ENCODE results near the gene RAB37. TPM values are rescaled to one million over a fixed set of nuclear protein-coding genes. Genes with fewer than 3 reads are reported as not detected.
A peak's percentile ranks its signal among the peaks of the same experiment; 100 is the strongest.

The RAB37 gene
- total and polyA plus RNA-seq, 8 donors = 2.0 to 42.9 (median 5.3) TPM; not detected in 3

GRCh38 chr17:74776044-74776962 is 39.2 kb downstream of the RAB37 start, which contains the start of gene NAT9:
Gene NAT9 (minus strand): TSS chr17:74776345. CDS start chr17:74775698, 647 bp downstream.
- peaks cover 25 to 49% (median 41%) of the 10 kb centered on the region in 4 donors for H3K36me3 ChIP-seq
- TF ChIP-seq POLR2A (IDR thresholded peaks at IDR 0.05) (peak in 1 of 4 donors; percentile 28), EP300 (IDR thresholded peaks at IDR 0.05) (peak; percentile 9), POLR2AphosphoS5 (IDR thresholded peaks at IDR 0.05) (peak; percentile 74 to 98 (median 89)), CTCF (IDR thresholded peaks at IDR 0.05) (peak in 1 of 7 experiments; percentile 19)

GRCh38 chr17:74776990-74777389 is 39.9 kb downstream of the RAB37 start:
- intact Hi-C loops (cut with DNase I; ENCODE audit: low total_unique reads) = no loop called here
- Histone ChIP-seq H3K9me3 (no peaks in the 10 kb centered on the region), H3K4me3 (peak overlapping the region; percentile 92 to 98 (median 95)), H3K4me1 (peaks cover 19 to 59% (median 30%) of the 10 kb centered on the region in 4 donors), H3K27me3 (no peaks in the 10 kb centered on the region), H3K36me3 (peaks cover 19 to 49% (median 38%) of the 10 kb centered on the region in 4 donors), H3K27ac (peak overlapping the region in 3 of 5 donors; percentile 82 to 87 (median 85))
- TF ChIP-seq CTCF (IDR thresholded peaks at IDR 0.05) = no peak
- no peak for TF ChIP-seq POLR2AphosphoS5 (IDR thresholded peaks at IDR 0.05)
- TF ChIP-seq EP300 (IDR thresholded peaks at IDR 0.05) = no peak
- 18 to 27% (median 23%) methylated on average over 10 of the region's 10 CpGs for WGBS, 5 donors
- no peak for DNase-seq

More at GRCh38 chr17:74776044-74776962, 39.2 kb downstream of the RAB37 start, which contains the start of gene NAT9:
- 0 to 1% (median 0%) methylated on average over 57 to 64 of the region's 64 CpGs for WGBS, 5 donors
- DNase-seq = peak; percentile 99
- no peaks in the 10 kb centered on the region for H3K9me3 ChIP-seq
- intact Hi-C loops (cut with DNase I; ENCODE audit: low total_unique reads) = no loop called here
- peak within 1 kb of the TSS; percentile 92 to 98 (median 95) for H3K4me3 ChIP-seq
- H3K27me3 ChIP-seq = no peaks in the 10 kb centered on the region
- peaks cover 19 to 60% (median 30%) of the 10 kb centered on the region in 4 donors for H3K4me1 ChIP-seq
- H3K27ac ChIP-seq = peak within 1 kb of the TSS; percentile 55 to 87 (median 82)

- H3K36me3 ChIP-seq = peaks cover 9 to 42% (median 27%) of the 10 kb centered on the region in 4 donors
- DNase-seq = no peak
- H3K4me1 ChIP-seq = peaks cover 19 to 59% (median 30%) of the 10 kb centered on the region in 4 donors
- no peaks in the 10 kb centered on the region for H3K9me3 ChIP-seq
- no peak overlapping the region for H3K4me3 ChIP-seq
- H3K27me3 ChIP-seq = no peaks in the 10 kb centered on the region
- no peak for TF ChIP-seq CTCF (IDR thresholded peaks at IDR 0.05)
- intact Hi-C loops (cut with DNase I; ENCODE audit: low total_unique reads) = no loop called here
- WGBS, 5 donors = 76 to 86% (median 80%) methylated on average over 6 of the region's 6 CpGs
- no peak overlapping the region for H3K27ac ChIP-seq
Measured at GRCh38 chr17:74777901-74778515, 41.0 kb downstream of the RAB37 start.

- Histone ChIP-seq H3K36me3 (peaks cover 0 to 33% (median 20%) of the 10 kb centered on the region in 4 donors), H3K9me3 (no peaks in the 10 kb centered on the region), H3K4me3 (no peak overlapping the region), H3K27ac (peak overlapping the region in 1 of 5 donors; percentile 55), H3K27me3 (no peaks in the 10 kb centered on the region), H3K4me1 (peaks cover 19 to 59% (median 30%) of the 10 kb centered on the region in 4 donors)
- 62 to 72% (median 65%) methylated on average over 5 of the region's 5 CpGs for WGBS, 5 donors
- DNase-seq = no peak
- intact Hi-C loops (cut with DNase I; ENCODE audit: low total_unique reads) = no loop called here
- TF ChIP-seq EP300 (IDR thresholded peaks at IDR 0.05) = no peak
- TF ChIP-seq POLR2AphosphoS5 (IDR thresholded peaks at IDR 0.05) = no peak
- no peak for TF ChIP-seq POLR2A (IDR thresholded peaks at IDR 0.05)
Measured at GRCh38 chr17:74778960-74779359, 41.9 kb downstream of the RAB37 start.
